Hepatocyte (in vitro differentiated cells): ENCODE measurements around the gene MLXIP. TPM values are rescaled to one million over a fixed set of nuclear protein-coding genes. Genes with fewer than 3 reads are reported as not detected.

Source experiments
- DNase-seq: peaks from one replicate; pipeline ENCODE4 v3.0.0-alpha.2; 2016; ENCODE audit warnings: low spot score
- H2AFZ ChIP-seq: fragments of 200-600 bp; sonication (generic); 2 replicates; pipeline ENCODE4 v1.6.0; 2016; ENCODE audit warnings: antibody characterized with exemption, mild to moderate bottlenecking
- H3K27ac ChIP-seq: fragments of 200-600 bp; sonication (generic); 2 replicates; pipeline ENCODE4 v1.5.1; 2016; ENCODE audit warnings: mild to moderate bottlenecking
- H3K27me3 ChIP-seq: fragments of 200-600 bp; sonication (generic); 2 replicates; pipeline ENCODE4 v1.6.1; 2016
- H3K36me3 ChIP-seq: fragments of 200-600 bp; sonication (generic); replicated peaks from 2 replicates; pipeline ENCODE4 v1.5.1; 2016; ENCODE audit warnings: low read depth; ENCODE audit not compliant: insufficient read depth
- H3K4me1 ChIP-seq: fragments of 200-600 bp; sonication (generic); 2 replicates; pipeline ENCODE4 v1.5.1; 2016; ENCODE audit warnings: mild to moderate bottlenecking, moderate library complexity; ENCODE audit not compliant: insufficient read depth
- H3K4me2 ChIP-seq: fragments of 200-600 bp; sonication (generic); 2 replicates; pipeline ENCODE4 v1.6.0; 2016
- H3K4me3 ChIP-seq: fragments of 200-600 bp; sonication (generic); 2 replicates; pipeline ENCODE4 v1.5.1; 2016; ENCODE audit warnings: mild to moderate bottlenecking
- H3K79me2 ChIP-seq: fragments of 200-600 bp; sonication (generic); 2 replicates; pipeline ENCODE4 v1.6.0; 2017; ENCODE audit warnings: mild to moderate bottlenecking
- H3K9me2 ChIP-seq: fragments of 200-600 bp; sonication (generic); replicated peaks from 2 replicates; pipeline ENCODE4 v1.6.0; 2017; ENCODE audit warnings: mild to moderate bottlenecking; ENCODE audit not compliant: insufficient read depth
- H3K9me3 ChIP-seq: fragments of 200-600 bp; sonication (generic); 2 replicates; pipeline ENCODE4 v1.5.1; 2016; ENCODE audit warnings: low read depth, mild to moderate bottlenecking
- H4K20me1 ChIP-seq: fragments of 200-600 bp; sonication (generic); 2 replicates; pipeline ENCODE4 v1.6.0; 2016; ENCODE audit warnings: mild to moderate bottlenecking; ENCODE audit not compliant: insufficient read depth, poor library complexity, severe bottlenecking
- EZH2 ChIP-seq: fragments of 200-600 bp; sonication (generic); IDR thresholded peaks from 2 replicates; pipeline ENCODE4 v1.6.1; 2016; ENCODE audit warnings: antibody characterized with exemption, mild to moderate bottlenecking, borderline replicate concordance
- EZH2phosphoT487 ChIP-seq: fragments of 200-600 bp; sonication (generic); IDR thresholded peaks from one replicate; pipeline ENCODE4 v1.6.1; 2018; ENCODE audit warnings: antibody characterized with exemption, mild to moderate bottlenecking, low read depth, moderate library complexity; ENCODE audit not compliant: unreplicated experiment, severe bottlenecking
- WGBS: methylation state at CpG from one replicate; pipeline ENCODE4 v1.1.6; 2016; ENCODE audit warnings: low lambda C conversion rate; ENCODE audit errors: missing lambda C conversion rate; 5-methylcytosine and 5-hydroxymethylcytosine counted together
- polyA plus RNA-seq: library from polyadenylated mRNA; unstranded; fragments of >200 nt; fragmentation: Nextera tagmentation; extraction: Ambion mirVana; gene quantifications from 2 replicates; pipeline ENCODE4 v1.2.1, GENCODE V29; 2016
- total RNA-seq: library from RNA; depleted of rRNA; stranded (reverse); fragments of >200 nt; gene quantifications from 2 replicates; pipeline ENCODE4 v1.2.3, GENCODE V29; 2014
- TF ChIP-seq, protein P1 (sequence below): fragments of 200-600 bp; sonication (generic); IDR thresholded peaks from 2 replicates; pipeline ENCODE4 v1.5.1; 2016; ENCODE audit warnings: antibody characterized with exemption, mild to moderate bottlenecking; ENCODE audit not compliant: poor library complexity

MLXIP gene, protein sequence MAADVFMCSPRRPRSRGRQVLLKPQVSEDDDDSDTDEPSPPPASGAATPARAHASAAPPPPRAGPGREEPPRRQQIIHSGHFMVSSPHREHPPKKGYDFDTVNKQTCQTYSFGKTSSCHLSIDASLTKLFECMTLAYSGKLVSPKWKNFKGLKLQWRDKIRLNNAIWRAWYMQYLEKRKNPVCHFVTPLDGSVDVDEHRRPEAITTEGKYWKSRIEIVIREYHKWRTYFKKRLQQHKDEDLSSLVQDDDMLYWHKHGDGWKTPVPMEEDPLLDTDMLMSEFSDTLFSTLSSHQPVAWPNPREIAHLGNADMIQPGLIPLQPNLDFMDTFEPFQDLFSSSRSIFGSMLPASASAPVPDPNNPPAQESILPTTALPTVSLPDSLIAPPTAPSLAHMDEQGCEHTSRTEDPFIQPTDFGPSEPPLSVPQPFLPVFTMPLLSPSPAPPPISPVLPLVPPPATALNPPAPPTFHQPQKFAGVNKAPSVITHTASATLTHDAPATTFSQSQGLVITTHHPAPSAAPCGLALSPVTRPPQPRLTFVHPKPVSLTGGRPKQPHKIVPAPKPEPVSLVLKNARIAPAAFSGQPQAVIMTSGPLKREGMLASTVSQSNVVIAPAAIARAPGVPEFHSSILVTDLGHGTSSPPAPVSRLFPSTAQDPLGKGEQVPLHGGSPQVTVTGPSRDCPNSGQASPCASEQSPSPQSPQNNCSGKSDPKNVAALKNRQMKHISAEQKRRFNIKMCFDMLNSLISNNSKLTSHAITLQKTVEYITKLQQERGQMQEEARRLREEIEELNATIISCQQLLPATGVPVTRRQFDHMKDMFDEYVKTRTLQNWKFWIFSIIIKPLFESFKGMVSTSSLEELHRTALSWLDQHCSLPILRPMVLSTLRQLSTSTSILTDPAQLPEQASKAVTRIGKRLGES
- total RNA-seq (5.6 and 11.5 TPM in 2 replicates), polyA plus RNA-seq (33.1 and 39.4 TPM in 2 replicates)

DNA sequence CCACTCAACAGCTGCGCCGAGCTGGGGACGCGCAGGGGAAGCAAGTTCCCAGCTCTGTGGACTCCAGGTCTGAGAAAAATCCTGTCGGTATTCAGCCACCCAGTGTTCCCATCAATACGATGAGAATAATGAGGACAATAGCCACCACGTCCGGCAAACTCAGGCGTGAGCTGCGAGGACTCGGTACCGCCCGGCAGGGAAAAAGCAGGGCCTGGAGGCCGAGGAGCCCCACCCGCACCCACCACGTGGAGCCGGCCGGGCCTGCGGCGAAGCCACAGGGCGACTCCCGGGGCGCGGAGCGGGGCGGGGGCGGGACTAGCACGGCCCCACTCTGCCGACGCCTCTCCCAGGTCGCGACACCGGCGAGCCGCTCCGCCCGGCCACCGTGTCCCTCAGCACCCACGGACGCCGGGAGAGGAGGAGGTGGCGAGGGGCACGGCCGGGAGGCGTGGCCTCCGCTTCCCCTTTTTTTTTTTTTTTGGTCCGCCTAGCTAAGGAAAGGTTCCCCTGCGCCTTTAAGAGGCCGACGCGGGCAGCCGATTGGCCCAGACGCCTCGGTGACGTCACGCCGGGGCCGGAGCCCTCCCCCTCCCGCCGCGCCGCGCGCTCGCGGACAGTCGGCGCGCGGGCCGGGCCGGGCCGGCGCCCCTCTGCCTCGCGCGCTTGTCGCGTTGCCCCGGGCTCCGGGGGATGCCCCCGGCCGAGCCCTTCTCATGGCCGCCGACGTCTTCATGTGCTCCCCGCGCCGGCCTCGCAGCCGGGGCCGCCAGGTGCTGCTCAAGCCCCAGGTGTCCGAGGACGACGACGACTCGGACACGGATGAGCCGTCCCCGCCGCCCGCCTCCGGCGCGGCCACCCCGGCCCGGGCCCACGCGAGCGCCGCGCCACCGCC lies at the start of gene MLXIP:
MLXIP (plus strand) TSS at position 616 of the 892 bp plus-strand sequence; CDS start at position 714, 98 bp downstream.
- H2AFZ ChIP-seq: peak within 1 kb of the TSS; percentile 90
- 2% methylated on average over 66 of the region's 113 CpGs for WGBS

DNA sequence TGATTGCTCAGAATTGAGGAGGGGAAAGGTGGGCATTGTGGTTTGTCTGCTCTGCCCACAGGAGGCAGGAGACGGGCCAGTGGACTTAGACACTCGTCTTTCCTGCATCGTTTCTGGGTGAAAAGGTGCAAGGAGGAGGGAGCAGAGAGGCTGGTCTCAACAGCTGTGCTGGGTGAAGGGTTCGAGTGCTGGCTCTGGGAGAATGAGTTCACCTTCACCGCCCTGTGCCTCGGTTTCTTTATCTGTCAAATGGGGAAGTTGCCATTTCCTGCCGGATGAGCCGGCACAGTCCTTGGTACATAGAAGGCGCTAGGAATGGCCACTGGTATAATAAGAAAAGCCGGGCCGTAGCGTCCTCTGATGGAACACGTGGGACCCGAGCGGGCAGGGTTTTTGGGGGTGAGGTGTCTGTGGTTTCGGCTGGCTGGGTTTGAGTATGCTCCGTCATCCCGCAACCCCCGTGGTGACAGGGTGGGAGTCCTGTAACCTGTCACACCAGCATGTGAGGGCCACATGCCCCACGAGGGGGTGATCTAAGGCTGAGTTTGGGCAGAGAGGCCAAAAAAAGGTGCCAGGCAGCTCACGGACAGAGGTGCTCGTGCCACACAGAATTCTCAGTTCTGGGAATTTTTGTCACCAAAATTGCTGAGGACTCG lies 49.5 kb upstream of the MLXIP start:
- no peaks in the 10 kb centered on the region for H3K27me3 ChIP-seq
- H3K79me2 ChIP-seq: peaks cover 56% of the 10 kb centered on the region
- peaks cover 2% of the 10 kb centered on the region for H3K4me1 ChIP-seq
- 97% methylated on average over 23 of the region's 23 CpGs for WGBS
- no peak overlapping the region for H3K4me3 ChIP-seq
- no peak overlapping the region for H3K4me2 ChIP-seq
- TF ChIP-seq, protein P1, sequence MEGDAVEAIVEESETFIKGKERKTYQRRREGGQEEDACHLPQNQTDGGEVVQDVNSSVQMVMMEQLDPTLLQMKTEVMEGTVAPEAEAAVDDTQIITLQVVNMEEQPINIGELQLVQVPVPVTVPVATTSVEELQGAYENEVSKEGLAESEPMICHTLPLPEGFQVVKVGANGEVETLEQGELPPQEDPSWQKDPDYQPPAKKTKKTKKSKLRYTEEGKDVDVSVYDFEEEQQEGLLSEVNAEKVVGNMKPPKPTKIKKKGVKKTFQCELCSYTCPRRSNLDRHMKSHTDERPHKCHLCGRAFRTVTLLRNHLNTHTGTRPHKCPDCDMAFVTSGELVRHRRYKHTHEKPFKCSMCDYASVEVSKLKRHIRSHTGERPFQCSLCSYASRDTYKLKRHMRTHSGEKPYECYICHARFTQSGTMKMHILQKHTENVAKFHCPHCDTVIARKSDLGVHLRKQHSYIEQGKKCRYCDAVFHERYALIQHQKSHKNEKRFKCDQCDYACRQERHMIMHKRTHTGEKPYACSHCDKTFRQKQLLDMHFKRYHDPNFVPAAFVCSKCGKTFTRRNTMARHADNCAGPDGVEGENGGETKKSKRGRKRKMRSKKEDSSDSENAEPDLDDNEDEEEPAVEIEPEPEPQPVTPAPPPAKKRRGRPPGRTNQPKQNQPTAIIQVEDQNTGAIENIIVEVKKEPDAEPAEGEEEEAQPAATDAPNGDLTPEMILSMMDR: no peak
- TF ChIP-seq EZH2phosphoT487 (no peak), EZH2 (no peak)
- no peaks in the 10 kb centered on the region for H3K36me3 ChIP-seq
- H4K20me1 ChIP-seq: no peaks in the 10 kb centered on the region
- no peaks in the 10 kb centered on the region for H3K9me2 ChIP-seq
- DNase-seq: no peak
- H2AFZ ChIP-seq: no peak overlapping the region
- H3K27ac ChIP-seq: no peak overlapping the region
- no peaks in the 10 kb centered on the region for H3K9me3 ChIP-seq

More for the DNA sequence above, at the start of gene MLXIP:
- DNase-seq: peak; percentile 98
- Histone ChIP-seq H3K4me2 (peak within 1 kb of the TSS; percentile 97), H4K20me1 (peaks cover 17% of the 10 kb centered on the region), H3K27me3 (no peaks in the 10 kb centered on the region), H3K4me3 (peak within 1 kb of the TSS; percentile 86), H3K36me3 (no peaks in the 10 kb centered on the region), H3K79me2 (peaks cover 44% of the 10 kb centered on the region), H3K9me2 (no peaks in the 10 kb centered on the region), H3K4me1 (peaks cover 41% of the 10 kb centered on the region), H3K9me3 (no peaks in the 10 kb centered on the region), H3K27ac (peak within 1 kb of the TSS; percentile 91)
- TF ChIP-seq EZH2 (no peak), EZH2phosphoT487 (no peak)
- TF ChIP-seq, protein P1: no peak
